Suprapubic skin (tissue), 3 donors: ENCODE data around the gene ARFIP2.

Source experiments
- CTCF ChIP-seq, 2 donors: fragments of 200-600 bp in 1 of 2; fragments of 450-650 bp in 1 of 2; sonication (generic) in 1 of 2; IDR thresholded peaks; one replicate each; pipeline ENCODE4 v1.5.1; 2016 to 2019; ENCODE audit warnings: antibody characterized with exemption in 2 of 2, mild to moderate bottlenecking in 1 of 2, moderate library complexity in 1 of 2
- POLR2AphosphoS5 ChIP-seq, 3 donors: sonication (generic); formaldehyde crosslinking; IDR thresholded peaks; one replicate each; pipeline ENCODE4 v1.6.1; 2017; ENCODE audit warnings: antibody characterized with exemption in 3 of 3

- TF ChIP-seq CTCF (IDR thresholded peaks at IDR 0.05) (no peak), POLR2AphosphoS5 (IDR thresholded peaks at IDR 0.05) (no peak)
Observed at GRCh38 chr11:6440906-6441358, 40.2 kb downstream of the ARFIP2 start, which contains the start of gene HPX.
